HepG2 (cell line): ENCODE measurements around the gene SPATA13. TPM values are rescaled to one million over a fixed set of nuclear protein-coding genes. Genes with fewer than 3 reads are reported as not detected.

ENCODE experiments used
- ATAC-seq: fragments of 200-7000 bp; cut with Tn5 transposase; 3 replicates; pipeline ENCODE4 v1.9.1; 2020; ENCODE audit warnings: mild to moderate bottlenecking, moderate library complexity
- BruUV-seq: library from RNA; stranded (reverse); fragments of 400-500 nt; replicated peaks from 2 replicates; lab custom pipeline; 2021; lab: Mats Ljungman, UMichigan
- CTCF ChIA-PET: fragments of 300-600 bp; formaldehyde crosslinking; extraction: SDS; loops from one replicate; lab custom pipeline; 2021; ENCODE audit warnings: low total read pairs, inconsistent platforms, low intra/inter-chr PET ratio; lab: Yijun Ruan, JAX
- POLR2A ChIA-PET: fragments of 350-600 bp; sonication (Branson Sonifier 250); formaldehyde crosslinking; loops from one replicate; lab custom pipeline; 2020; ENCODE audit warnings: antibody characterized with exemption, inconsistent platforms; lab: Yijun Ruan, JAX
- DNase-seq: peaks from one replicate; pipeline ENCODE4 v3.0.0-alpha.2; 2015; ENCODE audit warnings: low spot score
- FAIRE-seq: peaks from 3 replicates; lab custom pipeline; 2011; peaks lifted over from hg19 to GRCh38; lab: Jason Lieb, UNC
- H2AFZ ChIP-seq: one replicate; pipeline ENCODE4 v1.6.1; 2011; ENCODE audit warnings: low read length, inconsistent platforms
- H3K27ac ChIP-seq: fragments of 300-600 bp; 3 replicates; pipeline ENCODE4 v1.8.0; 2011; ENCODE audit warnings: mixed run types, mild to moderate bottlenecking, mixed read lengths, low read length, inconsistent platforms; ENCODE audit not compliant: insufficient read depth; ENCODE audit errors: extremely low read length
- H3K27me3 ChIP-seq, 2 experiments: fragments of 200-600 bp in 1 of 2; 2 replicates in 1 of 2; 3 replicates in 1 of 2; pipeline versions ENCODE4 v1.6.0 to v1.8.0; 2011; ENCODE audit warnings: low read length in 2 of 2, mild to moderate bottlenecking in 2 of 2, moderate library complexity in 2 of 2, inconsistent platforms in 1 of 2; ENCODE audit not compliant: insufficient read depth in 2 of 2, control insufficient read depth in 1 of 2
- H3K36me3 ChIP-seq, 2 experiments: fragments of 200-600 bp in 1 of 2; replicated peaks in 1 of 2; 2 replicates in 1 of 2; 3 replicates in 1 of 2; pipeline versions ENCODE4 v1.5.1 to v1.8.0; 2011; ENCODE audit warnings: low read length in 2 of 2, inconsistent platforms in 1 of 2; ENCODE audit not compliant: insufficient read depth in 2 of 2, control insufficient read depth in 1 of 2
- H3K4me1 ChIP-seq: 2 replicates; pipeline ENCODE4 v1.5.1; 2012; ENCODE audit warnings: low read length, inconsistent platforms; ENCODE audit not compliant: insufficient read depth
- H3K4me2 ChIP-seq: 2 replicates; pipeline ENCODE4 v1.6.0; 2011; ENCODE audit warnings: low read depth, low read length, inconsistent platforms
- H3K4me3 ChIP-seq, 3 experiments: fragments of 200-600 bp in 1 of 3; sonication (generic), shearing (Covaris generic) in 1 of 3; replicated peaks in 1 of 3; 2 replicates each; pipeline ENCODE4 v1.5.1; 2011 to 2016; ENCODE audit warnings: low read length in 3 of 3, inconsistent platforms in 2 of 3, low read depth in 2 of 3, mild to moderate bottlenecking in 2 of 3, control low read depth in 1 of 3, mixed read lengths in 1 of 3; ENCODE audit not compliant: insufficient read depth in 1 of 3
- H3K79me2 ChIP-seq: one replicate; pipeline ENCODE4 v1.6.1; 2011; ENCODE audit warnings: low read length, inconsistent platforms; ENCODE audit not compliant: insufficient read depth
- H3K9ac ChIP-seq: 2 replicates; pipeline ENCODE4 v1.6.0; 2011; ENCODE audit warnings: mild to moderate bottlenecking, low read depth, low read length, inconsistent platforms; ENCODE audit not compliant: insufficient read depth
- H3K9me3 ChIP-seq: 2 replicates; pipeline ENCODE4 v1.5.1; 2012; ENCODE audit warnings: mild to moderate bottlenecking, low read length
- H4K20me1 ChIP-seq: 2 replicates; pipeline ENCODE4 v1.6.0; 2011; ENCODE audit warnings: inconsistent platforms, mild to moderate bottlenecking, low read length, moderate library complexity; ENCODE audit not compliant: insufficient read depth
- CEBPB ChIP-seq: IDR thresholded peaks from 2 replicates; pipeline ENCODE4 v1.6.1; 2011; ENCODE audit warnings: low read depth, low read length, improper control_type of control experiment, borderline replicate concordance
- FOXC1 ChIP-seq: sonication (generic); formaldehyde crosslinking; IDR thresholded peaks from 2 replicates; pipeline ENCODE4 v1.8.0; 2022; ENCODE audit warnings: mild to moderate bottlenecking, missing genetic modification reagents, borderline replicate concordance
- MAF1 ChIP-seq: sonication (generic); formaldehyde crosslinking; IDR thresholded peaks from 2 replicates; pipeline ENCODE4 v1.5.0; 2020; ENCODE audit warnings: missing genetic modification reagents, borderline replicate concordance
- RAD21 ChIP-seq: fragments of 450-650 bp; formaldehyde crosslinking; IDR thresholded peaks from 2 replicates; pipeline ENCODE4 v1.5.0; 2020; ENCODE audit warnings: mild to moderate bottlenecking
- SOX6 ChIP-seq, 2 experiments: fragments of 450-650 bp in 1 of 2; sonication (generic) in 1 of 2; formaldehyde crosslinking in 1 of 2; IDR thresholded peaks; 2 replicates each; pipeline versions ENCODE4 v1.4.0 to v1.6.1; 2017 to 2020; ENCODE audit warnings: antibody characterized with exemption in 1 of 2, mild to moderate bottlenecking in 1 of 2, missing genetic modification reagents in 1 of 2
- ZMAT3 ChIP-seq: sonication (generic); formaldehyde crosslinking; conservative IDR thresholded peaks from 2 replicates; pipeline ENCODE4 v1.7.0; 2021; ENCODE audit warnings: missing genetic modification reagents
- ZNF136 ChIP-seq: sonication (generic); formaldehyde crosslinking; IDR thresholded peaks from 2 replicates; pipeline ENCODE4 v1.8.1; 2022; ENCODE audit warnings: low read depth, mild to moderate bottlenecking, moderate library complexity, missing genetic modification reagents
- WGBS: methylation state at CpG from one replicate; pipeline ENCODE4 v1.1.6; 2017; ENCODE audit warnings: low lambda C conversion rate; 5-methylcytosine and 5-hydroxymethylcytosine counted together
- in situ Hi-C: cut with HindIII; loops from 2 replicates; pipeline ENCODE4 v1.10.0; 2017; ENCODE audit warnings: low pct_unique_long_range_greater_than_20kb; ENCODE audit not compliant: extremely low pct_ligation_motif_present
- intact Hi-C: fragments of 100-400 bp; cut with micrococcal nuclease; formaldehyde crosslinking; loops from one replicate; pipeline ENCODE4 v1.10.0; 2022; ENCODE audit not compliant: unreplicated experiment
- polyA plus RNA-seq, 8 experiments: library from polyadenylated mRNA; depleted of rRNA in 3 of 8; stranded (reverse) in 7 of 8; unstranded in 1 of 8; fragments of >200 nt; fragmentation: Illumina TruSeq in 4 of 8; extraction: Trizol in 4 of 8; gene quantifications; 2 replicates each; pipeline versions ENCODE4 v1.2.1 to v1.2.3, GENCODE V29; 2011 to 2016; ENCODE audit warnings: low read depth in 4 of 8, missing spikeins in 1 of 8, mixed read lengths in 1 of 8; ENCODE audit not compliant: insufficient read depth in 1 of 8
- total RNA-seq, 5 experiments: library from RNA; depleted of rRNA; stranded (reverse); fragments of >200 nt; fragmentation: Illumina TruSeq; extraction: Trizol; gene quantifications; 2 replicates each; pipeline ENCODE4 v1.2.3, GENCODE V29; 2016; ENCODE audit warnings: low read depth in 1 of 5

Gene SPATA13
- total and polyA plus RNA-seq, 2 of the 13 experiments (the other 11 are each of a cell fraction or from before 2014, with no cell fraction given), result 11.3 to 14.2 TPM

DNA sequence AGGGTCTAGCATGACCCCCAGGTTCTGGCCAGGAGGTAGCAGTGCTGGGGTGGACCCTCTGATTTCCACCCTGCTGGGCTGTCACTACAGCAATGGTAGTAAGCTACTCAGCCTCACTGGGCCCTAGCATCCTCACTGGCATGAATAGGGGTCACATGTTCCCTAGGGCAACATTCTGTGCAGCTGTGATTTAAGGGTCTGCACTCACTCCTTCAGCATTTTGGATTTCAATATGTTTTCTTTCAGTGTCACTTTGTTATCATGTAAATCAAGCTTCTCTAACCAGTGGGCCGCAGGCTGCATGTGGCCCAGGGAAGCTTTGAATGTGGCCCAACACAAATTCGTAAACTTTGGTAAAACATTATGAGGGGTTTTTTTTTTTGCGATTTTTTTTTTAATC is 57.8 kb downstream of the SPATA13 start:
- in situ Hi-C loops, result no loop called here
- FAIRE-seq (no peak), DNase-seq (no peak), ATAC-seq (peak; percentile 11)
- ChIA-PET POLR2A (interaction anchor here (1.2 to 3.2 kb wide), 5 partner anchors 35 to 202 kb away, joined by 3 to 17 read pairs (median 5); partner anchors contain the start of gene SPATA13), CTCF (interaction anchor here (1.4 kb wide), 1 partner anchor 165 kb away, joined by 8 read pairs; no protein-coding TSS in a partner anchor)
- WGBS, result 100% methylated on average over 3 of the region's 3 CpGs
- Histone ChIP-seq H3K9ac (0 out of 2 replicates have a peak overlapping the region, but pooled peaks have one; percentile 46), H2AFZ (no peak overlapping the region), H3K27me3 (no peaks in the 10 kb centered on the region), H3K9me3 (no peaks in the 10 kb centered on the region), H3K4me2 (peak overlapping the region; percentile 49), H3K79me2 (peaks cover 14% of the 10 kb centered on the region), H3K4me1 (peaks cover 82% of the 10 kb centered on the region), H3K36me3 (peaks cover 1 to 3% of the 10 kb centered on the region in 2 experiments; a peak in 2 of 5 replicates), H3K27ac (peak overlapping the region; percentile 69), H4K20me1 (no peaks in the 10 kb centered on the region), H3K4me3 (no peak overlapping the region; a peak in 1 of 6 replicates)
- 0 out of 2 replicates have a peak, but pooled peaks have one; percentile 4 for TF ChIP-seq ZMAT3 (CRISPR knock-in tag)
- TF ChIP-seq ZNF136, result no peak
- TF ChIP-seq RAD21, result no peak
- TF ChIP-seq FOXC1, result 0 out of 2 replicates have a peak, but pooled peaks have one; percentile 11
- no peak for TF ChIP-seq MAF1 (CRISPR knock-in tag)
- intact Hi-C loops, result loop anchor here (5.0 kb wide), 1 partner anchor 111 kb away; no protein-coding TSS in a partner anchor
- no TSS peak for BruUV-seq

DNA sequence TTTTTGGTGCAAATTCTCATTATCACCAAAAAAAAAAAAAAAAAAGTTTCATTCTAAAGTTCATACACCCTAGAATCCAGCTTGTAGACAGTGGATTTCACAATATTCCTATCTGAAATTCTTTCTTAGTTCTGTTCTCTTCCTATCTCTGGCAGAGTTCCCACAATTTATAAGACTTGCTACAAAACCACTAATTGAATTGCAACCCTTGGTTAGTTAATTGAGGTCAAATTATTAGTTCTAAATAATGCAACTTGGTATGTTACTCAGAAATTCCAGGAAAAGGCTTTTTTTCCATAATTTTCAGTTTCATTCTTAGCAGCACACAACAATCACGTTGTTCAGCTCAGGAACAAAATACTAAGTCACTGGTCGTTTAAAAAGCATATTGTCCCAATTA is 58.5 kb downstream of the SPATA13 start:
- peaks cover 13% of the 10 kb centered on the region for H3K79me2 ChIP-seq
- no peak overlapping the region for H3K9ac ChIP-seq
- CTCF ChIA-PET, result interaction anchor here (0.6 to 3.7 kb wide), 3 partner anchors 166 to 298 kb away, joined by 3 to 53 read pairs (median 38); no protein-coding TSS in a partner anchor
- no peaks in the 10 kb centered on the region for H4K20me1 ChIP-seq
- H3K27ac ChIP-seq, result no peak overlapping the region
- no peak for ATAC-seq
- H3K4me1 ChIP-seq, result peaks cover 78% of the 10 kb centered on the region
- no peaks in the 10 kb centered on the region for H3K27me3 ChIP-seq
- H3K9me3 ChIP-seq, result no peaks in the 10 kb centered on the region
- TF ChIP-seq SOX6 (IDR thresholded peaks at IDR 0.05) (no peak), SOX6 (CRISPR knock-in tag; IDR thresholded peaks at IDR 0.05) (no peak), CEBPB (peak; percentile 46; the same call in 1 of the 2 replicates)
- TF ChIP-seq, all 625 proteins: peak for 1
- DNase-seq (no peak), FAIRE-seq (no peak)
- in situ Hi-C loops, result no loop called here
- POLR2A ChIA-PET, result interaction anchor here (1.5 to 3.2 kb wide), 2 partner anchors 35 to 58 kb away, joined by 15 to 17 read pairs; partner anchors contain the start of gene SPATA13
- BruUV-seq, result no TSS peak
- Histone ChIP-seq H3K4me2 (no peak overlapping the region), H2AFZ (no peak overlapping the region), H3K4me3 (no peak overlapping the region), H3K36me3 (peaks cover 5 to 8% of the 10 kb centered on the region in 2 experiments; a peak in 3 of 5 replicates)
- WGBS, result 90% methylated on average over 2 of the region's 2 CpGs
- intact Hi-C loops, result loop anchor here (5.0 kb wide), 1 partner anchor 112 kb away; no protein-coding TSS in a partner anchor
